Measurements from ENCODE around the gene KCNQ1.
A peak's percentile ranks its signal among the peaks of the same experiment; 100 is the strongest.

The KCNQ1 gene

DNA sequence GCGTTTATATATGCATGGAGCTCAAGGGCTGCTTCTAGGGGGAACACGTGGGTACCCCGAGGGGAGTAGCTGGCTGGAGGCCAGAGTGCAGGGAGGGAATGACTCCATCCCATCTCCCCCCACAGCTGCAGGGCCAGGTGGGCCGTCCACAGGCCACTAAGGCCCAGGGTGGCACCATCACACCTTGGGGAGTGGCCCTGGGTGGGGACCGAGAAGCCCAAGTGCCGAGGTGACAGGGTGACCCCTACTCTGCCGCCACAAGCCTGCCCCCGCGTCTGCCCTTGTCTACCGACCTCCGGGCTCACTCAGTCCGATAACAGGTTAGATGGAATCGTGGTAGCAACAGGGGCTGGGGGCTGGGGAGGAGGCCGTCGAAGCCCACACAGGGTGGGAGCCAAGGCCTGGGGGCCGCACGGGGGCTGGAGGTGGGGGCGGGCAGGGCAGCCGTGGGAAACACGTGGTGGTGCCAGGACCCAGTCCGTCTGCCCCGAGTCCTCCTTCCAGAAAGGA lies 129.3 kb downstream of the KCNQ1 start:
- DNase-seq: no peak

DNA sequence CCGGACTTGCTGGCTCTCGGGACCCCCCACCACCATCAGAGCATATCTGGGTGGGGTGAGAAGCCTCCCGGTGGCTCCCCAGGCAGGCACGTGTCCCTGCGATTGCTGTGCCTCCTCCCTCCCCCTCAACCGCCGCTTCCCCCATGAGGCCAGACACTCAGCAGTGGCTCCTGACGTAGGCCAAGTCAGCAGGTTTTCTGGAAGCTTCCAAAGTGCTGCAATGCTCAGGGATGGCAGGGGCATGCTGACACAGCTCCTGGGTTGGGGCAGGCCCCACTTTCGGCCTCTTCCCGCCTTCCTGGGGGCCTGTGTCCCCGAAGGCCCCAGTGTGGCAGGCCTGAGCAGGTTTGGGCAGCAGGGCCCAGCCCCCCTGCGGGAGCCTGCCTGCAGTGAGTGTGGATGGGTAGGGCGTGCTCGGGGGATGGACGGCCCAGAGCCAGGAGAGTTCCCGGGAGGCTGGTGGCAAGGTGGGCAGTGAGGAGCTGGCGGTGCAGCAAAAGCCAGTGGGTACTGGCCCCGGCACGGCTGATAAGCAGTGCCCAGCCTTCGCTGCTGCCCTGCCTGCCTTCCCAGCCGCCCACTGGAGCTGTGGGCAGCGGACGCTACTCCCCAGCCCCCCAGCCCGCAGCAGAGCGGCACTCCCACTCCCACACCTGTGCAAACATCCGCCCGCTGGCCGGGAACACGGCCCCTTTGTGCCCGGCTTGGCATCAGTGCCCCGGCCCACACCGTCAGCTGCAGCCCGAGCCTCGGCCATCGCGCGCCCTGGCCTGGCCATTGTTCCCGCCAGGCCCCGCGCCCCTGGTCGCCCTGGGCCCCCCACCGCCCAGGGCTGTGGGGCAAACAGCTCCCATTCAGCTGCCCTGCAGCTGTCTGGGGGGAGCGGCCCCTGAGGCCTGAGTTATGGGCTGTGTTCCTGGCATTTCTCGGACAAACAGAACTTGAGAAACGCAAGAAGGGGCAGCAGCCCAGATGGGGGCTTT lies 130.0 kb downstream of the KCNQ1 start:
- peak; percentile 50 for DNase-seq

DNA sequence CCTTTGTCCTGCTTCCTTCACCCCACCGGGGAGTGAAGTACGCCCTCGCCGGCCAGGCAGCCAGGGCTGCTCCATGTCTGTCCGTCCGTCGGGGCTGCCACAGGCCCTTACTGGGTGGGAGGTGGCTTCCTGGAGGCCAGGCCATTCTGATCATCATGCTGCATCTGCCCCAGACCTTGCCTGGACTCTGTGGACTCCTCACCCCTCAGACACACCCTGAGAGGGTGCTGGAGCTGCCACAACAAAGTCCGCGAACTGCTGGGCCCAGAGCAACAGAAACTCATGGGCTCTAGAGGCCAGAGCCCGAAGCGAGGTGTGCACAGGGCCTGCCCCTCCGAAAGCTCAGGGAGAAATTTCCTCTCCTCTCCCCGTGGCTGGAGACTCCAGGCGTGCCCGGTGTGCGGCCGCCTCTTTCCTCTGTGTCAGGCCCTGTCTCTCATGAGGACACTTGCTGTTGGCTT lies 130.8 kb downstream of the KCNQ1 start:
- DNase-seq: no peak

DNA sequence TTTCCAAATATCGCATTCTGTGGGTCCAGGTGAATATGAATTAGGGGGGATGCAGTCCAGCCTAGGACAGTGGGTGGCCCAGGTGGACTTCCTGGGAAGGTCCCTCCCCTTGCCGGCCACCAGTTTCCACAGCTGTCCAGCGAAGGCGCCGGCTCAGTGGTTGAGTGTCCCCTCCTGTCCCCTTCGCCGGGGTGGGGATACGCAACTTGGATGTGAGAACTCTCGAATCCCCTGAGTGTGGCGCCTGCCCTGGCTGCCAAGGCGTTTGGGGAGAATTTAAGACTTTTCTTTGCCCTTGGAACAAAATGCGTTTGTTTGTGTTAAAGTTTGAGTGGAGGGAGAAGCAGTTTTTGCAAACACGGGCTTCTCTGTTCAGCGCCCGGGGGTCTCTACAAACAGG lies 131.3 kb downstream of the KCNQ1 start:
- DNase-seq: no peak

DNA sequence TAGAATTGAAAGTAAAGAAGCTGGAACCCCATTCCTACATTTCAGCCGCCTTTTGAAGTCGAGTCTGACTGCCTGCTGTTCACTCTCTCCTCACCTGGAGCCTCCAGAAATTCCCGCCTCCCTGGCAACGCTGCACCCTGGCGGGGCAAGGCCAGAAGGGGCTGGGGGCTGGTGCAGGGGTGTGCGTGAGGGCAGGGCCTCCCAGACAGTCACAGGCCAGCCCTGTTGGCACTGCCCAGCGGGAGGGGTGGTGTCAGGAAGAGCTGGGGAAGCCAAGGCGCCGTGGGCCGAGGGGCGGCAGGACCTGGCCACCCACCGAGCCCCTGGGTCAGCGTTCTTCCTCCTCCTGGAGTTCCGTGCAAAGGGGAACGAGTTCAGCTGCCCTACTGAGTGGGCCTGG lies 131.7 kb downstream of the KCNQ1 start:
- no peak for DNase-seq

DNA sequence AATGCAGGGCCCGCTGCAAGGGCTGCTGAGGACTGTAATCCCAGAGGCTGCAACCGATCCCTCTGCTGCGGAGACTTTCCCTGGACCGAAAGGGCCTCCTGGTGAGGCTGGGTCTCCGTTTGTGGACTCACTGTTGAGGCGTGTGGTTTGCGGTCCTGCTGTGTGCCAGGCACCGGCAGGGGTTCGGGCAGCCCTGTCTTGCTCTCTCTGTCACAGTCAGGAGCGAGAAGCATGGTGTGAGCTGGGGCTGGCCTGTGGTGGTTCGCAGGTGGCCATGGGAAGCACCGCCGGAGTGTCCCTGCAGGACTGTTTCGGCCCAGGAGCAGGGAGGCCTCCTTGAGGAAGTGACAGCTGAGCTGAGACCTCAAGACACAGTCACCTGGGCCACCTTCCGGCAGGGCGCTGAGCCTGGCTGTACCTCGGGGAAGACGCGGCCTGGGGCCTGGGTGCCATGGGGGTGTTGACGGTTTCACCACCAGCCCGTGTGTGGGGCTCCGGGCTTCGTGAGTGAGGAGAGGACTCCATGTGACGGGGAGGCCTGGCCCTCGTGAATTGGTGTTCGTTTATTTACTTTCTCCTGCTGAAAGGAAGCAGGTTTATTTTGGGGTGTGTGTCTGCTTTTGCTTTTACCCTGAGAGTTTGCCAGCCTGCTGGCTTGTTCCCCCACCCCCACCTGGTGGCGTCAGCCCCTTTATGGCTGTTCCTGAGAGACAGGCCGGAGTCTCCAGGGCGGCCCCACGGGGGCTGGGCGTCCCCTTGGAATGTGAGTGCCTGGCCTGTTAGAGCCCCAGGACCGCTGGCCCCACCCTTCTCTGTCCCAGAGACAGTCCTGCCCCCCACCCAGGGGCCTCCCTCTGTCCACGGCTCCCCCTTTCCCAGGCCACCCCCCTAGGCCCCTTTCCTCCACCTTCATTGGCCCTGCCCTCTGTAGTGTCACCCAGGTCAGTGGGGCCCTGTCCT lies 132.5 kb downstream of the KCNQ1 start:
- DNase-seq: no peak

DNA sequence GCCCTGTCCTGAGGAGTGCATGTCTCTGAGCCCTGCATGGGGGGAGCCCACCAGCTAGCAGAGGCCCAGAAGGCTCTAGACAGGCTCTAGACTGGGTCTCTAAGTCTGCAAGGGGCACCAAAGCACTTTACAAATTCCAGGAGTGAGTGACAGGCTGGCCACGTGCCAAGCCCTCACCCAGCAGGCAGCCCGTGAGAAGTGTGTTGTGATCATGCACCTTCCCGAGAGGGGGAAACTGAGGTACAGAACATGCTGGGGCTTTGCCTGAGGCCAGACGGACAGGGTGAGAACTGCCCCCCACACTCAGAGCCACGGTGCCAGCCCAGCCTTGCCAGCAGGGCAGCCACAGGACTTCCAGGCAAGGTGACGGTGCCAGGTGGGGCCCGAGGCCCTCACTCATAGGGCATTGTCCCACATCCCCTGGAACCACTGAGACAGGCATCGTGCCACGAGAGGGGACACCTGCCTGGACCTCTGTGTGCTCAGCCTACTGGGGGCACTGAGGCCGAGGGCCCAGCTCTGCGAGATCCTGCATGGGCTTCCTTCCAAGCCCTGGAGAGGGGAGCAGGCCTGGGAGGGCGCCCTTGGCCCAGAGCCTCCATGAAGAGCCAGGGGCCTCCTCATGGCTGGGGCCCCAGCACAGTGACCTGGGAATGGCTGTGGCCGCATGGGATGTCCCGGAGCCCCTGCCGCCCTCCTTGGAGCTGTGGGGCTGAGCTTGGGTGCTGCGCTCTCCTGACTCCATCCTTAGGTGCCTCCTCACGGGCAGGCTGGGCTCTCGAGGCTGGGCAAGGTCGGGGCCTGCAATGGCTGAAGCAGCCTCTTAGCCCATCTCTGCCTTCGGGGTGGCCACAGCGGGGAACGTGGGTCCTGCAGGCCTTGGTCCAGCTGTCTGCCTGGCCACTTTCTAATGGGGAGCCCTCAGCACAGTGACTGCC lies 133.5 kb downstream of the KCNQ1 start:
- DNase-seq: no peak

DNA sequence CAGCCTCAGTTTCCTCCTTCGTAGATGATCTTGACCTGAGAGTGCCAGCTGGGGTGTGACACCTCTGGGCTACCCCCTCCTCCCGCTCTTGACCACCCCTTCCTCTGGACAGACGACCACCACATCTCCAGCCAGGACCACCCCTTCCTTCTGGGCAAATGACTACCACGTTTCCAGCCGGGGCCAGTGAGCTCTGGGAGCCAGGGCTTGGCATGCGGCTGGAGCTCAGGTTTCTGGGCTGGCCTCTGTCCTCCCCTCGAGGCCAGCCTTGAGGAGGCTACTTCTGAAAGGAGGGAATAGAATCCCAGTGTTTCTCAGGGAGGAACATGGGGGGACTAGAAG lies 134.1 kb downstream of the KCNQ1 start:
- DNase-seq: no peak

DNA sequence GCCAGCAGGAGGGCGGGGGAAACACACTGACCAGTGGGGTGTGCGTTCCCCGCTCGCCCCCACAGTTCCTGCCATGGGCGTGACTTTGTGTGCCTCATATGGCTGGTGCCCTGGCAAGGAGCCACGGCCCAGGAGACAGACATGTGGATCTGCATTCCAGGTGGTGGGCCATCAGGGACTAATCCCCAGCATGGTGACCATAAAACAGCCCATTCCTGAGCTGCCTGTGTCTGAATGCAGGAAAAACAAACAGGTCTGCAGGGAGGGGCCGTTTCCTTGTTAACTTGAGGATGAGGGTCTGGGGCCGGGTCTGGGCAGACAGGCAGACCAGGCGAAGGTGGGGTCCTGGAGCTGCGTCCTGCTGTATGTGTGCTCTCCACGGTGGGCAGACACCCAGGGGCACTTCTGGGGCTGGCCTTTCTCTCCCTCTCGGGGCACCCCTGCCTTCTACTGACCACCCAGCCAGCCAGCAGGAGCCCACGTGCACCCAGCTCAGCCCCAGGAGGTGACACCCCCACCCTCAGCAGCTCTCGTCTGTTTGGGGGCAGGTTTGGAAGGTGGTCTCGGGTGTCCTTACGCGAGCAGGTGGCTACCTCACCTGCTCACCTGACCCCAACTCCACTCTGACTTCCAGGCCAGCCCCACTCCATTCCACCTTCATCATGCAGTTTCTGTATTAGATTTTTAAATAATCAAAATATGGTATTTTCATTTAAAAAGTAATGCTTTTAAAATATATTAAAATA lies 134.7 kb downstream of the KCNQ1 start:
- no peak for DNase-seq

DNA sequence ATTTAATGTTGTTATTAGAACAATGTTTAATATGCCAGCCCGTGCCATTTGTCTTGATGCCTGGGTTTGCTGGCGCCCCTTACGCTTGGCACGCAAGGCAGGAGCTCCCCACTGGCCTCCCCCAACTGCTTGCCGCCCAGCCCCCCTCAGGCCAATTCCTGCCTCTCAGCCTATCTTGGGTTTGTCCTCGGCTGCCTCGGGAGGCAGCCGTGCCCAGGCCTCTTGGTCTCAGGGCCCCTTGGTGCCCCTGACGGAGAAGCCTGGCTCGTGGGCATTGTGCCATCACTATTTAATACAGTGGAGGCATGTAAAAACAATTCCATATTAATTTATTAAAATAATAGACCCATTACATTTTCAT lies 135.2 kb downstream of the KCNQ1 start:
- no peak for DNase-seq

DNA sequence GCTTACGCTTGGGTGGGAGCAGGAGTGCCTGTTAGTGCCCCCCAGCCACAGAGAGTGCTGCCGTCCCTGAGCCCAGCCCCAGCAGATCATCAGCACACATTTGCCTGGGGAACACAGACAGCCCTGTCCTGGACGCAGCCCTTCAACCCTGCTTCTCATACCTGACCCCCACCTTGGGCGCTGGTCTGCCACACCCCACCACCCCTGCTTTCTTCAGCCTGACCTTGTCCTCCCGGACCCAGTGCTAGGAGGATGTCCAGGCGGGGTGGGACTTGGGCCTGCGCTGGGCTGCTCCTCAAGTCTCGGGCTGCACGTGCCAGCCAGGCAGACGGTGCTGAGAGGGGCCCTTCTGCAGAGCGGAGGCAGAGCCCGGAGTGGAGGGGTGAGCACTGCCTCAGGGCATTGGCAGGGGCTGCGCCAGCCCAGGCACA lies 135.8 kb downstream of the KCNQ1 start:
- no peak for DNase-seq

DNA sequence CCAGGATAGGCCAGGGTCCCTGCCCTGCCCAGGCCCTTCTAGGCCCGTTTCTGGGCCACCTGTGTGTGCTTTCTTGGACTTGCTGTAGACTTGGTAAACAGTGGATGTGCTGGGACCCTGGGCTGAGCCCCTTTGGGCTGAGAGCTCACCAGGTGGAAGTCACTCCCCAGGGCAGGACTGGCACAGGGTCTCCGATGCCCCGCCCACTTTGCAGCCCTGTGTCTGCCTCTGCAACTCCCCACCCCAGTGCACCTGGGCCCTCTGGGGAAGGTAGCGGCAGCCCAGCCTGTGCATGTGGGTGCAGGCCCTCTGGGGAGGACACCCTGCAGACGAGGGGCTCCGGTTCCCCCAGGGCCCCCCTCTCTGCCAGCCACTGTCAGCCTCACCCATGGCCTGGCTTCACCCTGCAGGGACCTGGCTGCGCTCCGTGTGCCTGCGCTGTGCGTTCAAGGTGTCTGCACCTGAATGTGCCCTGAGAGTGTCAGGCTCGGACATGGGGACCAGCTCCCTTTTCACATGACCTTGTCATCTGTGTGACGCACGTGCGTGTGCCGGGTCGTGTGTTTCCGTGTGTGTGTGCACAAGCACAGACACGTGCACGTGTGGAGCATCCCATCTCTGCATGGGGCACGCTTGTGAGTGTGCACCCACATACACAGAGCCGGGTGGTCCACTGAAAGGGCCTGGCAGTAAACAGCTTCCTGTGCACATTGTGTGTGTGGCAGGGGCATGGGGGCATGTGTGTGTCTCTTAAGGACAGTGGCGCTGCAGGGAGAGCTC lies 136.5 kb downstream of the KCNQ1 start:
- DNase-seq: no peak

DNA sequence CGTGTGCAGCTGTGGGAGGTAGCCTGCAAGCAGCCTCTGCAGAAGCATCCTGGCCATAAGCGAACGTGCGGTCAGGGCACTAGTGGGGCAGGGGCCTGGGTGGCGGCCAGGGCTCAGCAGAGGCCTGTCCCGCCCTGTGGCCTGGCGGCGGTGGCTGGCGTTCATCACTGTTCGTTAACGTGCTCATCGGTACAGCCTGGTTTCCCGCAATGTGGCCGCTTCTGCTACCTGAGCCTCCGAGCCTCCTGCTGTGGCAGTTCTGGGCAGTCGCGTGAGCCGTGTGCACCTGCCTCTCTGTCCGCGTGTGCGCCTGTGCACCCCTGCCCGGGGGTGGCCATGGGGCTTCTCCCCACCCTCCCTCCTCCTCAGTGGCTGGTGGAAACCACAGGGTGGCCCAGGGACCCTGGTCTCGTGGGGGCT lies 137.1 kb downstream of the KCNQ1 start:
- DNase-seq: no peak

DNA sequence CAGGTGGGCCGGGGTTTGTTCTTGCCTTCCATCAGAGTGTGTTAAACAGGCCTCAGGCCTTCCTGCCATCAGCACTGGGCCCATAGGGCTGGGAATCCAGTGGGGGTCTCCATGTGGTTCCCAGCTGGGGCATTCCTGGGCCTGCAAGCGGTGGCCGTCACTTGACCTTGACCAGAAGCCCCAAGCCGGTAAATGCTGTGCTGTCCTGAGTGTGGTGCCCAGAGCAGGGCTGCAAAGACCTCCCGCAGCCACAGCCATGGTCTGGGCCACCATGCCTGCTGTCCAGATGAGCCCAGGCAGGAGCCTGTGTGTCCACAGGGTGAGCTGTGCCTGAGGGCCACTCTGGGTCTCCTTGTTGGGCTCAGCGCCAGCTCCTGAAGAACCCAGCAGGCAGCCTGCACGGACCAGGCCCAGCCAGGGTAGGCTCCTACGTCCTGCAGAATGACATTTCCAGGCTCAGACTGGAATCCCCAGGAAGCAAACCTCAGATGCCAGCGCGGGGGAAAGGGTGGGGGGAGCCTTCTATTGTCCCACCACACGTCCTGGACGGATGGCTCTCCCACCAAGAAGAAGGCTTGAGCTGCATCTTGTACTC lies 137.6 kb downstream of the KCNQ1 start:
- DNase-seq: no peak

DNA sequence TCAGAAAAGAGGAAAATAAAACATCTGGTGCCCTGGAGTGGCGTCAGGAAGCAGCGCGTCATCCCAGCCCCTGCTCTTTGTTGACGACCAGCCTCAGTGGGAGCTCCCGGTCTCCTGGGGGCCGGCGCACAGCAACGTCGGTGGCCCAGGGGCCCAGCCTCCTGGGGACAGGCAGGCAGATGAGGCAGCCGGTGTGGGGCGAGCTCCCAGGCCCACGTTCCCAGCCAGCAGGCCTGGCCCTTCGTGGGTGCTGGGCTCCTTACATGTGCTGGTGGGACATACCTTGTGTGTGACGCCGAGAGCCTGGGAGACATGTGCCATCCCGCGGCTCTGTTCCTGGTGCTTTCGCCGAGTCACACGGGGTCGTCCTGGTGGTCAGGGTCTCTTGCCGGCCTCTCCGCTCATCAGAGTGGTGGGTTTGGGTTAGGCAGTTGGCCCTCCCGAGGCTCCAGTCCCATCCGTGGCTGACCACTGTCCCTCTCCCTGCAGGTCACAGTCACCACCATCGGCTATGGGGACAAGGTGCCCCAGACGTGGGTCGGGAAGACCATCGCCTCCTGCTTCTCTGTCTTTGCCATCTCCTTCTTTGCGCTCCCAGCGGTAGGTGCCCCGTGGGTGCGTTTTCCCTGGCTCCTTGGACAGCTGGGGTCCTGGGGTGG lies 138.3 kb downstream of the KCNQ1 start:
- no peak for DNase-seq

DNA sequence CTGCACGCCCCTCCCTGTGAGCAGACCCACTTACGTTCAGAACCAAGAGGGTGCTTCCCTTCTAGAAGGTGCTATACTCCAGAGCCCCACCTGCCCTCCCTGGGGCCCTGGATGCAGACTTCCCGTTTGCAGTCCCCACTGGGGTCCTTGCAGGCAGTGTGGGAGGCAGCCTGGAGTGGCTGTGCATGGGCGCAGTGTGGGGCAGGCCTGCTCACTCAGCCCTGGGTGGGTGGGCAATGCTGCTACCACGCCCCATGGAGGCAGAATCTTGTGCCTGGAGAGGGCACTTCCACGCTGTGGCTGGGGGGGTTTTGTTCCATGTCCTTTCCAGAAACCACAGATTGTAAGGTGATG lies 138.8 kb downstream of the KCNQ1 start:
- no peak for DNase-seq

DNA sequence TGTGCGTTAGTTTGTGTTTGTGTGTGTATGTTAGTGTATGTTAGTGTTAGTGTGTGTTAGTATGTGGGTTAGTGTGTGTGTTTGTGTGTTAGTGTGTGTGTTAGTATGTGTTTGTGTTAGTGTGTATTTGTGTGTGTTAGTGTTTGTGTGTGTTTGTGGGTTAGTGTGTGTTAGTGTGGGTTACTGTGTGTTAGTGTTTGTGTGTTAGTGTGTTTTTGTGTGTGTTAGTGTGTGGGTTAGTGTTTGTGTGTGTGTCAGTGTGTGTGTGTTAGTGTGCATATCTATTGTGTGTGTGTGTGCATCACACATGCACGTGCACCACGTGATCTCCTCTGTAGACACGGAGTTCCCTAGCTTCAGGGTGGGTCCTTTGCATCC lies 139.6 kb downstream of the KCNQ1 start:
- DNase-seq: no peak

DNA sequence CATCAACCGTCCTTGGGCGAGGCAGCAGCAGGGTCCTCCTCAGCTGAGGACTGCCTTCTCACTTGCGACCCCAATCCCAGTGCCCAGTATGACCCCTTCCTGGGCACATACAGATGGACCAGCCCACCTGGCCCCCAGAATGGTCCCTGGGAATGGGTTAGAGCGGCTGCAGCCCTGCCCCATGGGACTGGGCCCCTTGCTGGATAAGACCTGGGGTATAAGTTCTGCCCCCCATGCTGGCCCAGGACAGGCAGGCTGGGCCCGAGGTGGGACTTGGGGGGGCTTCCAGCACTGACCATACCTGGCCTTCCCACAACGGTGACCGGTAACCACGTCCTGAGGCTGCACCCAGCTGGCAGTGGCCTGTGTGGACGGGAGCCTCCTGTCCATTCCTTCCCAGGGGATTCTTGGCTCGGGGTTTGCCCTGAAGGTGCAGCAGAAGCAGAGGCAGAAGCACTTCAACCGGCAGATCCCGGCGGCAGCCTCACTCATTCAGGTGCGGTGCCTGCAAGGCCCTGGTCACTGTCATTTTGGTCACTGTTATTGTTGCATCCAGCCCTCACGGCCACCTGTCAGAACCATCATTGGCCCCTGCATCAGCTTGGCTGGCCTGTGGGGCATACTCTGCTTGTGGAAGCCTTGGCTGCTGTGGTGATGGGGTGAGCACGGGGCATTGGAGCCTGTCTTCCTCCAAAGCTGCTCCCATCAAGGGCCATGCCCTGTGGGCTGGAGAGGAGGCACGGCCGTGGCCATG lies 140.2 kb downstream of the KCNQ1 start:
- DNase-seq: no peak

DNA sequence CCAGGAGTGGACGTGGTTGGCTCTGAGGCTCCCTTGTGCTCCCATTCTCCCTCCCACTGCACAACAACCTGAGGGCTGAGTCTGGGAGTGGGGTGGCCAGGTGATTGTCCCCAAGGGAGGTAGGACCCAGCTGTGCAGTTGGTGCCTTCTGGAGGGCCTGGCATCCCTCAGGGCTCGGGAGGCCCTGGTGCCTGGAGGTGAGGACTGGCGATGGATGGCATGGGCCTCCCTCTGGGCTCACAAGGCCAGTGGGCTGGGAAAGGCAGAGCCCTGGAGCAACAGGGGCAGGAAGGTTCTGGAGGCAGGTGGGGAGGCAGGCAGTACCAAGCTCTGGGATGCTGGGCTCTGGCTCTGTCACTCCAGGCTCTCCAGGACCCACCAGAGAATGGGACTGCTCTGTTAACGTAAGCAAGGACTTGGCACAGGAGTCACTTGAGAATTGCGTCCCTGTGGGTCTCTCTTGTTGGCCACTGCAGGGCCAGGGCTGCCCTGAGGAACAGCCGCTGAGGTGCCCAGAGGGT lies 140.8 kb downstream of the KCNQ1 start:
- DNase-seq: no peak
